ENCODE data around the gene TGFBR1.

TGFBR1 gene

DNA sequence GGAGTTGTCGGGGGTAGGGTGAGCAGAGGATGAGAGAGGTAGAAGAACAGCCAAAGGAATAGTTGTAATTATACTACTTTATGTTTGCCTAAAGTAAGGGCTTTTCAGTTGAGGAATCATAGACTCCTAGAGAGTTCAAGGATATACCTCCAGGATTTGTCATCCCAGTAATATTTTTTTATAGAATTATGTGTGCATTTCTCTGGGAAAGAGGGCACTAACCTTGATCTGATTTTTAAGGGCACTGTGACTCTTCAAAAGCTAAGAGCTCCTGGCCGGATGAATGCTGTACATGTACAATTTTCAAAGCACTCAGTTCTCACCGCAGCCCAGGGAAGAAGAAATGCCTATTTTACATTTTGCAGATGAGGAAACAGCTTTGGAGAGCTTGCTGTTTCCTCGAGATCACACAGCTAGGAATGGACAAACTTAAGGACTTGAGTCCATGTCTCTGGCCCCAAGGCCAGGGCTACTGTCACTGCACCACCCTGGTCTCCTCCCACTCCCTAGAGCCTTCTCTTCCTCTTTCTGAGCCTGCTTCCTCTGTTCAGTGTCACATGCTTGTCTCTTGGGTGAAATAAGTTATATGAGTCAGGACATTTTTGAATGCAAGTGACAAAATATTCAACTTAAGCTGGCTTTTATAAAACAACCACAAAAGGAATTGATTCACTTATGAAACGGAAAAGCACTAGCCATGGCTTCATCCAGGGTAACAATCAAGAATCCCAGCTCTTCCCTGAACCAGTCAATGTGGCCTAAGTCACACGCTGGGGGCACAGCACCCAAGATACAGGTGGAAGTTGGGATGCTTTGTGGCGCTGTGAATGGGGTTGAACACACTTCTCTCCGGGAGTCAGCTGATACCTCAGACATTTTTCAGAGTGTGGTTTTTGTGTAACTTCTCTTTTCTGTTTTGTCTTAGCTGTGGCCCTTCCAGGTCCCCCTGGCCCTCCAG is 45.7 kb upstream of the TGFBR1 start:
- TF ChIP-seq, protein P1, sequence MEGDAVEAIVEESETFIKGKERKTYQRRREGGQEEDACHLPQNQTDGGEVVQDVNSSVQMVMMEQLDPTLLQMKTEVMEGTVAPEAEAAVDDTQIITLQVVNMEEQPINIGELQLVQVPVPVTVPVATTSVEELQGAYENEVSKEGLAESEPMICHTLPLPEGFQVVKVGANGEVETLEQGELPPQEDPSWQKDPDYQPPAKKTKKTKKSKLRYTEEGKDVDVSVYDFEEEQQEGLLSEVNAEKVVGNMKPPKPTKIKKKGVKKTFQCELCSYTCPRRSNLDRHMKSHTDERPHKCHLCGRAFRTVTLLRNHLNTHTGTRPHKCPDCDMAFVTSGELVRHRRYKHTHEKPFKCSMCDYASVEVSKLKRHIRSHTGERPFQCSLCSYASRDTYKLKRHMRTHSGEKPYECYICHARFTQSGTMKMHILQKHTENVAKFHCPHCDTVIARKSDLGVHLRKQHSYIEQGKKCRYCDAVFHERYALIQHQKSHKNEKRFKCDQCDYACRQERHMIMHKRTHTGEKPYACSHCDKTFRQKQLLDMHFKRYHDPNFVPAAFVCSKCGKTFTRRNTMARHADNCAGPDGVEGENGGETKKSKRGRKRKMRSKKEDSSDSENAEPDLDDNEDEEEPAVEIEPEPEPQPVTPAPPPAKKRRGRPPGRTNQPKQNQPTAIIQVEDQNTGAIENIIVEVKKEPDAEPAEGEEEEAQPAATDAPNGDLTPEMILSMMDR (IDR thresholded peaks at IDR 0.05; ENCODE audit: low read depth, low read length) = no peak
- no peaks in the 10 kb centered on the region for H3K36me3 ChIP-seq
- no peak overlapping the region for H3K27ac ChIP-seq
- H3K4me3 ChIP-seq (ENCODE audit: low read depth, low read length) = no peak overlapping the region
- H3K9me3 ChIP-seq (ENCODE audit: severe bottlenecking) = no peaks in the 10 kb centered on the region
- H3K27me3 ChIP-seq (ENCODE audit: insufficient read depth, low read depth, severe bottlenecking) = no peaks in the 10 kb centered on the region
- no peak for DNase-seq

DNA sequence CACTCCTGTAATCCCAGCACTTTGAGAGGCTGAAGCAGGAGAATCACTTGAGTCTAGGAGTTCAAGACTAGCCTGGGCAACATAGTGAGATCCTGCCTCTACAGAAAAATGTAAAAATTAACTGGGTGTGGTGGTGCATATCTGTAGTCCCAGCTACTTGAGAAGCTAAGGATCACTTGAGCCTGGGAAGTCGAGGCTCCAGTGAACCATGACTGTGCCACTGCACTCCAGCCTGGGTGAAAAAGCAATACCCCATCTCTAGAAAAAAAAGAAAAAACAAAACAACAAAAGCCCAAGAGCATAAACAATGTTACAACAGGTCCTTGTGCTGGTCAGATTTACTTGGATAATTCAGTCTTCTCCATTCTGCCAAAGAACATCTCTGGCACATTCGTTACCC is 44.3 kb upstream of the TGFBR1 start:
- DNase-seq = no peak
- Histone ChIP-seq H3K9me3 (ENCODE audit: severe bottlenecking) (no peaks in the 10 kb centered on the region), H3K36me3 (no peaks in the 10 kb centered on the region), H3K27me3 (ENCODE audit: insufficient read depth, low read depth, severe bottlenecking) (no peaks in the 10 kb centered on the region), H3K27ac (no peak overlapping the region), H3K4me3 (ENCODE audit: low read depth, low read length) (no peak overlapping the region)
- TF ChIP-seq, protein P1 (IDR thresholded peaks at IDR 0.05; ENCODE audit: low read depth, low read length) = no peak

DNA sequence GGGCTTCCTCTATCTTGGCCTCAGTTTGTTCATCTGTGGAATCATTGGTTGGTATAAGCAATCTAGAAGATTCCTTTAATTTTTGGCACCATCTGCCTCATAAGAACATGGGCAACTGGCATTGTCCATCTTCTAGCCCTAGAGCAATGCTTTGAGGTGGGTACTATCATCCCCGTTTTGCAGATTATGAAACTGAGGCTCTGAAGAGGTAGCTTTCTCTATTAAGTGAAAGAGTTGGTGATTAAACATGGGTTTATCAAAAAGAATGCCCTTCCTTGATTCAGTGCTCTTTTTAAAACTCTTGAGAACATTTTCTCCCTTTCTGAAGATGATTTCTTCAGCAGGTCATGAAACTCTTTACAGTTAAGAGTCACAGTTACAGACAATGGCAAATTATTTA is 42.4 kb upstream of the TGFBR1 start:
- no peaks in the 10 kb centered on the region for H3K27me3 ChIP-seq (ENCODE audit: insufficient read depth, low read depth, severe bottlenecking)
- DNase-seq = no peak
- H3K36me3 ChIP-seq = no peaks in the 10 kb centered on the region
- no peak overlapping the region for H3K27ac ChIP-seq
- H3K9me3 ChIP-seq (ENCODE audit: severe bottlenecking) = no peaks in the 10 kb centered on the region
- TF ChIP-seq, protein P1 (IDR thresholded peaks at IDR 0.05; ENCODE audit: low read depth, low read length) = no peak
- H3K4me3 ChIP-seq (ENCODE audit: low read depth, low read length) = no peak overlapping the region

DNA sequence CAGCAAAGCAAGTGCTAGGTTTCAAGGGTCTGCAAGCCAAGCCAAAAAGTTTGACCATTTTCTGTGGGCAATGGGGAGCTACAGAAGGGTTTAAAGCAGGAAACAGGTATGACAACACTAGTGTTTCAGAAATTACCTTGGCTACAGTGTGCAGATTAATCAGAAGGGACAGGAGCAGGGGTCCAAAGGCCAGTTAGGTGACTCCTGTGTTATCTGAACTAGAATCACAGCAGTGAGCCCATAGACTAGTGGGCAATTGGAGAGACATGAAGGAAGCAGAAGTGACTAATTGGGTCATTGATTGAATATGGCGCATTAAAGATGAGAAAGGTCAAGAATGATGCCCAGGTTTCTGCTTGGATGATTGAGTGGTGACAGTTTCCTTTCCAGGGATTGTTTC is 41.4 kb upstream of the TGFBR1 start:
- Histone ChIP-seq H3K4me3 (ENCODE audit: low read depth, low read length) (no peak overlapping the region), H3K9me3 (ENCODE audit: severe bottlenecking) (no peaks in the 10 kb centered on the region), H3K36me3 (no peaks in the 10 kb centered on the region), H3K27ac (no peak overlapping the region), H3K27me3 (ENCODE audit: insufficient read depth, low read depth, severe bottlenecking) (no peaks in the 10 kb centered on the region)
- TF ChIP-seq, protein P1 (IDR thresholded peaks at IDR 0.05; ENCODE audit: low read depth, low read length) = no peak
- DNase-seq = no peak

DNA sequence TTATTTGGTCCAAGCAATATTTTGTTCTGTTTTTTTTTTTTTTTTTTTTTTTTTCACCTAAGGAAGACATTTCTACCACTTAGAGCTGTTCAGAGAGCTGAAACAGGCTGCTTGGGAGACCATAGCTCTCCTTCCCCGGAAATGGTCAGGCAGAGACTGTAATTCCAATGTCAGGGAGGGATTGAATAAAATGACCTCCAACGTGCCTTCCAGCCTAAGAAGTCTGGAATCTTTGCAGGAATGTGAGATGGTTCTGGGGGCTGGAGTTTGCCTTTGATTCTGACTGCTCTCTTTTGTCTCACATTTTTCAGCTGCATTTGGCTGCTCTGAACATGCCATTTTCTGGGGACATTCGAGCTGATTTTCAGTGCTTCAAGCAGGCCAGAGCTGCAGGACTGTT is 38.3 kb upstream of the TGFBR1 start:
- H3K9me3 ChIP-seq (ENCODE audit: severe bottlenecking) = no peaks in the 10 kb centered on the region
- TF ChIP-seq, protein P1 (IDR thresholded peaks at IDR 0.05; ENCODE audit: low read depth, low read length) = no peak
- H3K4me3 ChIP-seq (ENCODE audit: low read depth, low read length) = no peak overlapping the region
- no peaks in the 10 kb centered on the region for H3K27me3 ChIP-seq (ENCODE audit: insufficient read depth, low read depth, severe bottlenecking)
- H3K27ac ChIP-seq = no peak overlapping the region
- DNase-seq = no peak
- no peaks in the 10 kb centered on the region for H3K36me3 ChIP-seq

Data from WERI-Rb-1 (cell line).